Keratinocyte (primary cell): ENCODE data around the gene CCDC158. TPM values are rescaled to one million over a fixed set of nuclear protein-coding genes. Genes with fewer than 3 reads are reported as not detected.

Experiments used
- DNase-seq: peaks from one replicate; pipeline ENCODE4 v3.0.0-alpha.2; 2011; ENCODE audit warnings: low read depth, missing footprints, low spot score
- FAIRE-seq: peaks from 2 replicates; lab custom pipeline; 2011; peaks lifted over from hg19 to GRCh38; lab: Jason Lieb, UNC
- H2AFZ ChIP-seq: 2 replicates; pipeline ENCODE4 v1.6.0; 2012; ENCODE audit warnings: low read length, control low read depth, inconsistent platforms; ENCODE audit not compliant: control insufficient read depth
- H3K27ac ChIP-seq: 2 replicates; pipeline ENCODE4 v1.5.1; 2011; ENCODE audit warnings: low read length; ENCODE audit not compliant: control insufficient read depth, insufficient read depth
- H3K27me3 ChIP-seq: 3 replicates; pipeline ENCODE4 v1.6.0; 2011; ENCODE audit warnings: low read length; ENCODE audit not compliant: control insufficient read depth, insufficient read depth; ENCODE audit errors: extremely low read depth
- H3K36me3 ChIP-seq, 2 experiments: 2 replicates in 1 of 2; 3 replicates in 1 of 2; pipeline ENCODE4 v1.5.1; 2011; ENCODE audit warnings: low read length in 2 of 2, mild to moderate bottlenecking in 1 of 2; ENCODE audit not compliant: control insufficient read depth in 2 of 2, insufficient read depth in 2 of 2; ENCODE audit errors: extremely low read depth in 1 of 2
- H3K4me1 ChIP-seq: 3 replicates; pipeline ENCODE4 v1.5.1; 2011; ENCODE audit warnings: low read length; ENCODE audit not compliant: control insufficient read depth, insufficient read depth; ENCODE audit errors: extremely low read depth
- H3K4me2 ChIP-seq: 3 replicates; pipeline ENCODE4 v1.6.0; 2011; ENCODE audit warnings: low read depth, low read length; ENCODE audit not compliant: control insufficient read depth, insufficient read depth; ENCODE audit errors: extremely low read depth
- H3K4me3 ChIP-seq, 3 experiments: fragments of 200-600 bp in 1 of 3; sonication (generic) in 1 of 3; 2 replicates in 2 of 3; 3 replicates in 1 of 3; pipeline ENCODE4 v1.5.1; 2011 to 2016; ENCODE audit warnings: low read length in 3 of 3, mild to moderate bottlenecking in 3 of 3, control low read depth in 2 of 3, inconsistent platforms in 1 of 3, low read depth in 1 of 3, mixed read lengths in 1 of 3, mixed run types in 1 of 3, moderate library complexity in 1 of 3; ENCODE audit not compliant: control insufficient read depth in 2 of 3, insufficient read depth in 2 of 3; ENCODE audit errors: extremely low read depth in 1 of 3
- H3K79me2 ChIP-seq: 2 replicates; pipeline ENCODE4 v1.6.0; 2012; ENCODE audit warnings: low read length; ENCODE audit not compliant: control insufficient read depth, insufficient read depth
- H3K9ac ChIP-seq: 3 replicates; pipeline ENCODE4 v1.6.0; 2011; ENCODE audit warnings: low read length; ENCODE audit not compliant: control insufficient read depth, insufficient read depth; ENCODE audit errors: extremely low read depth
- H3K9me1 ChIP-seq: 3 replicates; pipeline ENCODE4 v1.6.0; 2011; ENCODE audit warnings: low read length; ENCODE audit not compliant: control insufficient read depth, insufficient read depth; ENCODE audit errors: extremely low read depth
- H3K9me3 ChIP-seq: 2 replicates; pipeline ENCODE4 v1.5.1; 2012; ENCODE audit warnings: low read depth, low read length; ENCODE audit not compliant: control insufficient read depth
- H4K20me1 ChIP-seq: 3 replicates; pipeline ENCODE4 v1.6.0; 2011; ENCODE audit warnings: low read length; ENCODE audit not compliant: control insufficient read depth, insufficient read depth; ENCODE audit errors: extremely low read depth
- EZH2 ChIP-seq: IDR thresholded peaks from one replicate; pipeline ENCODE4 v1.6.1; 2012; ENCODE audit warnings: inconsistent platforms, mild to moderate bottlenecking, low read length, moderate library complexity
- dilution Hi-C: fragments of 300-500 bp; cut with MboI; formaldehyde crosslinking; loops from one replicate; pipeline ENCODE4 v1.7.0; 2020; ENCODE audit warnings: low sequenced_read_pairs; ENCODE audit not compliant: extremely low pct_ligation_motif_present
- polyA plus RNA-seq, 5 experiments: library from polyadenylated mRNA; depleted of rRNA in 3 of 5; stranded (reverse) in 3 of 5; stranded (forward) in 1 of 5; unstranded in 1 of 5; fragments of >200 nt; gene quantifications; 1 replicate in 1 of 5; 2 replicates in 3 of 5; 3 replicates in 1 of 5; pipeline versions ENCODE4 v1.2.1 to v1.2.3, GENCODE V29; 2011 to 2012; ENCODE audit warnings: missing spikeins in 2 of 5, low read depth in 1 of 5, low replicate concordance in 1 of 5
- TF ChIP-seq, protein P1 (sequence below), 3 experiments: IDR thresholded peaks in 1 of 3; conservative IDR thresholded peaks in 1 of 3; optimal IDR thresholded peaks in 1 of 3; 2 replicates in 2 of 3; 3 replicates in 1 of 3; pipeline versions ENCODE3 to v1.5.1; 2011; ENCODE audit warnings: low read length in 3 of 3, mild to moderate bottlenecking in 3 of 3, moderate library complexity in 2 of 3, control low read depth in 1 of 3, inconsistent platforms in 1 of 3; ENCODE audit not compliant: insufficient read depth in 2 of 3; ENCODE audit errors: extremely low read depth in 1 of 3

CCDC158 gene
- polyA plus RNA-seq, 1 donor (not counting 4 experiments of a cell fraction or from before 2014, with no cell fraction given): not detected

DNA sequence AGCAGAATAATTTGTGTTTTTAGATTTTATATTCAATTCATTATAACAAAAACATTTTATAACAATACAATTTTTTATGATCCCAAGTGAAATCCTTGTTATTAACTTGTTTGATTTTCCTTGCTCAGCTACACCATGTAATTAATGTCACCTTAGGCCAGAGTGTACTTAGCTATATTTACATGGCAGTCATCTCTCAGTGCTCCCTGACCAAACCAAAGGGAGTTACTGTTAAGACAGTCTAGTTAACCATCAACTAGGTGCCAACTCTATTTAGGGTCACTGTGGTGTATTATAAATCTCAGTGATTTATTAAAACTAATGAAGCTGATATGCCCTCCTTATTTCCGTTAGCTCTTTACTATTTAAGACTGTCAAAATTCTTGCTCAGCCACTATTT is 44.4 kb downstream of the CCDC158 start:
- H3K27me3 ChIP-seq: no peaks in the 10 kb centered on the region
- H3K4me1 ChIP-seq: peaks cover 3% of the 10 kb centered on the region
- H2AFZ ChIP-seq: no peak overlapping the region
- dilution Hi-C loops: no loop called here
- H3K4me3 ChIP-seq: no peak overlapping the region
- H3K27ac ChIP-seq: no peak overlapping the region
- H4K20me1 ChIP-seq: no peaks in the 10 kb centered on the region
- H3K36me3 ChIP-seq: no peaks in the 10 kb centered on the region
- H3K9ac ChIP-seq: no peak overlapping the region
- H3K4me2 ChIP-seq: no peak overlapping the region
- no peaks in the 10 kb centered on the region for H3K9me1 ChIP-seq
- H3K9me3 ChIP-seq: no peaks in the 10 kb centered on the region
- FAIRE-seq: no peak
- H3K79me2 ChIP-seq: no peaks in the 10 kb centered on the region
- DNase-seq: no peak
- TF ChIP-seq, protein P1, sequence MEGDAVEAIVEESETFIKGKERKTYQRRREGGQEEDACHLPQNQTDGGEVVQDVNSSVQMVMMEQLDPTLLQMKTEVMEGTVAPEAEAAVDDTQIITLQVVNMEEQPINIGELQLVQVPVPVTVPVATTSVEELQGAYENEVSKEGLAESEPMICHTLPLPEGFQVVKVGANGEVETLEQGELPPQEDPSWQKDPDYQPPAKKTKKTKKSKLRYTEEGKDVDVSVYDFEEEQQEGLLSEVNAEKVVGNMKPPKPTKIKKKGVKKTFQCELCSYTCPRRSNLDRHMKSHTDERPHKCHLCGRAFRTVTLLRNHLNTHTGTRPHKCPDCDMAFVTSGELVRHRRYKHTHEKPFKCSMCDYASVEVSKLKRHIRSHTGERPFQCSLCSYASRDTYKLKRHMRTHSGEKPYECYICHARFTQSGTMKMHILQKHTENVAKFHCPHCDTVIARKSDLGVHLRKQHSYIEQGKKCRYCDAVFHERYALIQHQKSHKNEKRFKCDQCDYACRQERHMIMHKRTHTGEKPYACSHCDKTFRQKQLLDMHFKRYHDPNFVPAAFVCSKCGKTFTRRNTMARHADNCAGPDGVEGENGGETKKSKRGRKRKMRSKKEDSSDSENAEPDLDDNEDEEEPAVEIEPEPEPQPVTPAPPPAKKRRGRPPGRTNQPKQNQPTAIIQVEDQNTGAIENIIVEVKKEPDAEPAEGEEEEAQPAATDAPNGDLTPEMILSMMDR (optimal IDR thresholded peaks at IDR 0.05 in 1 of 3, IDR thresholded peaks at IDR 0.05 in 1 of 3, conservative IDR thresholded peaks at IDR 0.05 in 1 of 3; ENCODE audit: extremely low read depth in 1 of 3, insufficient read depth in 2 of 3, low read length in 3 of 3): no peak
- TF ChIP-seq EZH2: no peak

DNA sequence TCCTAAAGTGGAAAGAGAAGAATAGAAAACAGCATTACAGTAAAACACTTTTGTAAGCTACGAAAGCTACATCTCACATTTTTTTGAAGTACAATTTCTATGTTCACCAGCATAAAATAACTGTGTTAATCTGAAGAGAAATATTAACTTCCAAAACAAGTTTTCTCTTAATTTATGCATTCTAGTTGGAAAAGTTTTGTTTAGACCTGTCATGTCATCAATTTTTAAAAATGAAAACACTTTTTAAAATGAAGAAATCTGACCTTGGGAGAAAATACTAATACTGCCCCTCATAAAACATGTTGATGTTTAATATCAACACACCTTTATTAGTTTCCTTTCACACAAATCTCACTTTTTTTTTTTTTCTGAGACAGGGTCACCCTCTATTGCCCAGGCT is 45.2 kb downstream of the CCDC158 start:
- H3K9me1 ChIP-seq: no peaks in the 10 kb centered on the region
- H3K9me3 ChIP-seq: no peaks in the 10 kb centered on the region
- H3K9ac ChIP-seq: no peak overlapping the region
- TF ChIP-seq, protein P1 (optimal IDR thresholded peaks at IDR 0.05 in 1 of 3, IDR thresholded peaks at IDR 0.05 in 1 of 3, conservative IDR thresholded peaks at IDR 0.05 in 1 of 3; ENCODE audit: extremely low read depth in 1 of 3, insufficient read depth in 2 of 3, low read length in 3 of 3): no peak
- no peak for TF ChIP-seq EZH2
- H3K4me3 ChIP-seq: no peak overlapping the region
- peaks cover 3% of the 10 kb centered on the region for H3K4me1 ChIP-seq
- no peak overlapping the region for H3K4me2 ChIP-seq
- no peak overlapping the region for H3K27ac ChIP-seq
- no peaks in the 10 kb centered on the region for H3K27me3 ChIP-seq
- DNase-seq (no peak), FAIRE-seq (no peak)
- no peak overlapping the region for H2AFZ ChIP-seq
- dilution Hi-C loops: no loop called here
- no peaks in the 10 kb centered on the region for H3K79me2 ChIP-seq
- no peaks in the 10 kb centered on the region for H3K36me3 ChIP-seq
- no peaks in the 10 kb centered on the region for H4K20me1 ChIP-seq
